B cell (primary cell): ENCODE data around the gene RFX3.

ENCODE experiments used
- CTCF ChIP-seq: fragments of 200-600 bp; IDR thresholded peaks from one replicate; pipeline ENCODE4 v1.8.0; 2022; ENCODE audit warnings: antibody characterized with exemption, mild to moderate bottlenecking
- EZH2 ChIP-seq: IDR thresholded peaks from 2 replicates; pipeline ENCODE4 v1.6.1; 2012; ENCODE audit warnings: borderline replicate concordance, low read depth, mild to moderate bottlenecking, moderate library complexity, low read length; ENCODE audit not compliant: insufficient read depth, poor library complexity, severe bottlenecking

- no peak for TF ChIP-seq CTCF
- no peak for TF ChIP-seq EZH2
These were observed 48.5 kb downstream of the RFX3 start for GRCh38 chr9:3477236-3477834.
